AG09309 (cell line): Measurements from ENCODE around the gene RBMS1.
A peak's percentile ranks its signal among the peaks of the same experiment; 100 is the strongest.

ENCODE experiments used
- DNase-seq: peaks from one replicate; pipeline ENCODE4 v3.0.0-alpha.2; 2010; ENCODE audit warnings: low read depth
- H3K4me3 ChIP-seq: 2 replicates; pipeline ENCODE4 v1.5.1; 2011; ENCODE audit warnings: mild to moderate bottlenecking, low read depth, low read length, moderate library complexity; ENCODE audit not compliant: control insufficient read depth
- CTCF ChIP-seq: IDR thresholded peaks from 2 replicates; pipeline ENCODE4 v1.5.1; 2011; ENCODE audit warnings: mild to moderate bottlenecking, low read depth, low read length, inconsistent platforms; ENCODE audit not compliant: insufficient read depth, control insufficient read depth; ENCODE audit errors: missing control alignments

Gene RBMS1

GRCh38 chr2:160279813-160280465 is 213.7 kb downstream of the RBMS1 start:
- no peak for DNase-seq
- no peak overlapping the region for H3K4me3 ChIP-seq
- no peak for TF ChIP-seq CTCF

- TF ChIP-seq CTCF: peak; percentile 64
- H3K4me3 ChIP-seq: no peak overlapping the region
- no peak for DNase-seq
These were observed 214.8 kb downstream of the RBMS1 start for GRCh38 chr2:160278879-160279177.

- no peak overlapping the region for H3K4me3 ChIP-seq
- no peak for DNase-seq
- no peak for TF ChIP-seq CTCF
These were observed 215.3 kb downstream of the RBMS1 start for GRCh38 chr2:160278101-160278878.

GRCh38 chr2:160277151-160277550 is 216.5 kb downstream of the RBMS1 start:
- no peak overlapping the region for H3K4me3 ChIP-seq
- no peak for DNase-seq
- TF ChIP-seq CTCF: no peak

GRCh38 chr2:160275656-160276055 is 218.0 kb downstream of the RBMS1 start:
- no peak for TF ChIP-seq CTCF
- no peak overlapping the region for H3K4me3 ChIP-seq
- no peak for DNase-seq

GRCh38 chr2:160271171-160272086 is 222.2 kb downstream of the RBMS1 start:
- no peak overlapping the region for H3K4me3 ChIP-seq
- DNase-seq: no peak
- no peak for TF ChIP-seq CTCF
